ENCODE results near the gene HSD17B14. TPM values are rescaled to one million over a fixed set of nuclear protein-coding genes. Genes with fewer than 3 reads are reported as not detected.

HSD17B14 gene
- total and polyA plus RNA-seq, 2 of the 13 experiments (the other 11 are each of a cell fraction or from before 2014, with no cell fraction given) = 0.58 to 1.2 TPM

GRCh38 chr19:48806818-48807589, 29.3 kb downstream of the HSD17B14 start (continued):
- TF ChIP-seq ZNF687 (CRISPR knock-in tag; IDR thresholded peaks at IDR 0.05) = peak; percentile 70
- peak; percentile 67; the same call in 1 of the 2 replicates for TF ChIP-seq ZNF879 (CRISPR knock-in tag; IDR thresholded peaks at IDR 0.05)
- TF ChIP-seq MAFK (conservative IDR thresholded peaks at IDR 0.05 in 1 of 2, IDR thresholded peaks at IDR 0.05 in 1 of 2; ENCODE audit: low read length in 2 of 2) = peak; percentile 100
- no peak for TF ChIP-seq CEBPZ (IDR thresholded peaks at IDR 0.05; ENCODE audit: low read length)
- no peak for TF ChIP-seq SYNCRIP (IDR thresholded peaks at IDR 0.05; ENCODE audit: insufficient read depth, low read depth, low read length)
- no peak for TF ChIP-seq ZNF292 (CRISPR knock-in tag; IDR thresholded peaks at IDR 0.05; ENCODE audit: borderline replicate concordance, low read depth)
- peak; percentile 68; the same call in 1 of the 2 replicates for TF ChIP-seq GLI4 (CRISPR knock-in tag; IDR thresholded peaks at IDR 0.05; ENCODE audit: borderline replicate concordance)
- no peak for TF ChIP-seq CHCHD3 (CRISPR knock-in tag; IDR thresholded peaks at IDR 0.05)
- TF ChIP-seq DMAP1 (CRISPR knock-in tag; IDR thresholded peaks at IDR 0.05) = peak; percentile 79
- peak; percentile 25; the same call in 1 of the 2 replicates for TF ChIP-seq ZFP90 (CRISPR knock-in tag; IDR thresholded peaks at IDR 0.05; ENCODE audit: borderline replicate concordance)
- TF ChIP-seq ZNF230 (CRISPR knock-in tag; IDR thresholded peaks at IDR 0.05) = peak; percentile 74; the same call in 1 of the 2 replicates
- TF ChIP-seq KDM2A (CRISPR knock-in tag; IDR thresholded peaks at IDR 0.05; ENCODE audit: borderline replicate concordance, low read depth) = peak; percentile 42; the same call in 1 of the 2 replicates
- TF ChIP-seq ZNF234 (CRISPR knock-in tag; conservative IDR thresholded peaks at IDR 0.05) = no peak
- peak in 1 of 2 experiments; percentile 69; a peak in 2 of 4 replicates for TF ChIP-seq KLF16 (CRISPR knock-in tag; IDR thresholded peaks at IDR 0.05)
- TF ChIP-seq ZFX (CRISPR knock-in tag; IDR thresholded peaks at IDR 0.05; ENCODE audit: low read depth) = peak; percentile 96
- no peak; the same call in 1 of the 2 replicates for TF ChIP-seq ZHX1 (CRISPR knock-in tag; IDR thresholded peaks at IDR 0.05; ENCODE audit: low read depth)
- peak; percentile 30; the same call in 1 of the 2 replicates for TF ChIP-seq FOXK1 (CRISPR knock-in tag; IDR thresholded peaks at IDR 0.05; ENCODE audit: borderline replicate concordance, low read depth)

Data from HepG2 (cell line).